CD14-positive monocyte (primary cell): ENCODE measurements around the gene TMEM184A. TPM values are rescaled to one million over a fixed set of nuclear protein-coding genes. Genes with fewer than 3 reads are reported as not detected.

Source experiments
- DNase-seq, 3 donors: peaks; one replicate each; pipeline ENCODE4 v3.0.0-alpha.2; 2011 to 2022
- H2AFZ ChIP-seq: 2 replicates; pipeline ENCODE4 v1.6.0; 2012; ENCODE audit warnings: mild to moderate bottlenecking, low read depth, low read length, inconsistent platforms; ENCODE audit not compliant: insufficient read depth, poor library complexity, severe bottlenecking
- H3K27ac ChIP-seq, 2 donors: 1 replicate in 1 of 2; 2 replicates in 1 of 2; pipeline ENCODE4 v1.5.1; 2012 to 2013; ENCODE audit warnings: low read length in 2 of 2, control low read depth in 1 of 2, inconsistent platforms in 1 of 2, low read depth in 1 of 2, mild to moderate bottlenecking in 1 of 2
- H3K27me3 ChIP-seq, 2 donors: one replicate each; pipeline versions ENCODE4 v1.6.0 to v1.6.1; 2011 to 2013; ENCODE audit warnings: low read length in 2 of 2; ENCODE audit not compliant: control insufficient read depth in 2 of 2, insufficient read depth in 2 of 2
- H3K36me3 ChIP-seq, 2 donors: replicated peaks in 1 of 2; 1 replicate in 1 of 2; 2 replicates in 1 of 2; pipeline versions ENCODE4 v1.5.1 to v1.6.1; 2012 to 2013; ENCODE audit warnings: low read length in 2 of 2, control low read depth in 1 of 2, inconsistent platforms in 1 of 2, mild to moderate bottlenecking in 1 of 2; ENCODE audit not compliant: insufficient read depth in 2 of 2, control insufficient read depth in 1 of 2
- H3K4me1 ChIP-seq, 2 donors: 1 replicate in 1 of 2; 2 replicates in 1 of 2; pipeline versions ENCODE4 v1.5.1 to v1.6.1; 2012 to 2013; ENCODE audit warnings: low read length in 2 of 2, control low read depth in 1 of 2, inconsistent platforms in 1 of 2, mild to moderate bottlenecking in 1 of 2, moderate library complexity in 1 of 2; ENCODE audit not compliant: insufficient read depth in 2 of 2, control insufficient read depth in 1 of 2
- H3K4me2 ChIP-seq: replicated peaks from 2 replicates; pipeline ENCODE3; 2012; ENCODE audit warnings: low read length, moderate library complexity, mild to moderate bottlenecking; ENCODE audit not compliant: poor library complexity, severe bottlenecking; ENCODE audit errors: extremely low read depth
- H3K4me3 ChIP-seq, 3 experiments: fragments of 200-600 bp in 1 of 3; sonication (generic) in 1 of 3; replicated peaks in 1 of 3; 1 replicate in 2 of 3; 2 replicates in 1 of 3; pipeline ENCODE4 v1.5.1; 2011 to 2013; ENCODE audit warnings: low read length in 3 of 3, mild to moderate bottlenecking in 3 of 3, control low read depth in 2 of 3, low read depth in 2 of 3, inconsistent platforms in 1 of 3, moderate library complexity in 1 of 3
- H3K79me2 ChIP-seq: 2 replicates; pipeline ENCODE4 v1.6.0; 2012; ENCODE audit warnings: mild to moderate bottlenecking, control low read depth, inconsistent platforms, low read length, moderate library complexity; ENCODE audit not compliant: insufficient read depth
- H3K9ac ChIP-seq: 2 replicates; pipeline ENCODE4 v1.6.0; 2017; ENCODE audit warnings: low read length, mild to moderate bottlenecking; ENCODE audit not compliant: insufficient read depth, poor library complexity, severe bottlenecking
- H3K9me3 ChIP-seq, 2 donors: replicated peaks in 1 of 2; 1 replicate in 1 of 2; 2 replicates in 1 of 2; pipeline versions ENCODE4 v1.5.1 to v1.6.1; 2012 to 2013; ENCODE audit warnings: low read length in 2 of 2, control low read depth in 1 of 2; ENCODE audit not compliant: control insufficient read depth in 1 of 2, insufficient read depth in 1 of 2
- H4K20me1 ChIP-seq: 2 replicates; pipeline ENCODE4 v1.6.0; 2012; ENCODE audit warnings: mild to moderate bottlenecking, low read length, control low read depth, moderate library complexity; ENCODE audit not compliant: insufficient read depth
- H3K27ac Mint-ChIP-seq, 7 donors: one replicate each; pipeline ENCODE4 v1.8.0; 2020; ENCODE audit warnings: mild to moderate bottlenecking in 7 of 7, mixed read lengths in 7 of 7, moderate library complexity in 6 of 7, inconsistent platforms in 2 of 7
- H3K27me3 Mint-ChIP-seq, 3 donors: one replicate each; pipeline ENCODE4 v1.8.0; 2021 to 2022; ENCODE audit warnings: low read depth in 3 of 3, mild to moderate bottlenecking in 3 of 3, mixed read lengths in 3 of 3, moderate library complexity in 3 of 3, inconsistent platforms in 1 of 3
- H3K36me3 Mint-ChIP-seq, 2 donors: one replicate each; pipeline ENCODE4 v1.8.0; 2020; ENCODE audit warnings: mixed read lengths in 2 of 2, inconsistent platforms in 1 of 2, mild to moderate bottlenecking in 1 of 2
- H3K4me1 Mint-ChIP-seq: one replicate; pipeline ENCODE4 v1.8.0; 2020; ENCODE audit warnings: mild to moderate bottlenecking, mixed read lengths
- H3K4me3 Mint-ChIP-seq, 2 donors: one replicate each; pipeline ENCODE4 v1.8.0; 2020; ENCODE audit warnings: mild to moderate bottlenecking in 2 of 2, mixed read lengths in 2 of 2, moderate library complexity in 1 of 2
- H3K9me3 Mint-ChIP-seq, 7 donors: one replicate each; pipeline ENCODE4 v1.8.0; 2020 to 2022; ENCODE audit warnings: mixed read lengths in 7 of 7, mild to moderate bottlenecking in 6 of 7, moderate library complexity in 6 of 7, inconsistent platforms in 2 of 7
- CTCF ChIP-seq: fragments of 200-600 bp; IDR thresholded peaks from one replicate; pipeline ENCODE4 v1.8.0; 2022; ENCODE audit warnings: antibody characterized with exemption, mild to moderate bottlenecking
- WGBS: methylation state at CpG from one replicate; pipeline ENCODE4 v1.1.5; 2013; ENCODE audit warnings: missing lambda C conversion rate; ENCODE audit not compliant: insufficient coverage; 5-methylcytosine and 5-hydroxymethylcytosine counted together
- intact Hi-C, 2 donors: fragments of 100-400 bp; cut with micrococcal nuclease; formaldehyde crosslinking; loops; one replicate each; pipeline versions ENCODE4 v1.15.0 to v1.15.1; 2023
- polyA plus RNA-seq, 3 donors: library from polyadenylated mRNA; depleted of rRNA in 1 of 3; unstranded in 2 of 3; stranded (reverse) in 1 of 3; fragments of 300-500 nt in 2 of 3; fragments of >200 nt in 1 of 3; fragmentation: Illumina TruSeq in 2 of 3; gene quantifications; 1 replicate in 2 of 3; 2 replicates in 1 of 3; pipeline ENCODE4 v1.2.3, GENCODE V29; 2012 to 2021

The TMEM184A gene
- polyA plus RNA-seq, 3 donors: not detected

- peaks cover 0 to 2% (median 0%) of the 10 kb centered on the region in 3 donors for H3K27me3 Mint-ChIP-seq
- intact Hi-C loops: no loop called here
- no peak for TF ChIP-seq CTCF
These were observed 8.1 kb downstream of the TMEM184A start for GRCh38 chr7:1547777-1548437.

GRCh38 chr7:1546909-1547776 is 8.9 kb downstream of the TMEM184A start:
- Mint-ChIP-seq H3K36me3 (peaks cover 3 to 17% of the 10 kb centered on the region in 2 donors), H3K27me3 (no peaks in the 10 kb centered on the region), H3K4me1 (peaks cover 4% of the 10 kb centered on the region), H3K9me3 (peaks cover 0 to 2% (median 0%) of the 10 kb centered on the region in 7 donors), H3K27ac (no peak overlapping the region), H3K4me3 (no peak overlapping the region)
- no peak overlapping the region for H3K4me2 ChIP-seq
- no peak for TF ChIP-seq CTCF
- H2AFZ ChIP-seq: no peak overlapping the region
- H3K9ac ChIP-seq: no peak overlapping the region
- intact Hi-C loops: no loop called here
- no peaks in the 10 kb centered on the region for H3K4me1 ChIP-seq
- peaks cover 14 to 17% of the 10 kb centered on the region in 2 donors for H3K36me3 ChIP-seq
- H4K20me1 ChIP-seq: peaks cover 26% of the 10 kb centered on the region
- H3K4me3 ChIP-seq: no peak overlapping the region
- no peak for DNase-seq
- H3K79me2 ChIP-seq: no peaks in the 10 kb centered on the region
- no peak overlapping the region for H3K27ac ChIP-seq
- no peaks in the 10 kb centered on the region for H3K9me3 ChIP-seq
- 90% methylated on average over 34 of the region's 41 CpGs for WGBS
- no peaks in the 10 kb centered on the region for H3K27me3 ChIP-seq

More at GRCh38 chr7:1547777-1548437, 8.1 kb downstream of the TMEM184A start:
- Histone ChIP-seq H3K27me3 (no peaks in the 10 kb centered on the region), H3K9ac (no peak overlapping the region), H3K27ac (no peak overlapping the region), H3K4me2 (no peak overlapping the region), H3K79me2 (no peaks in the 10 kb centered on the region), H3K9me3 (no peaks in the 10 kb centered on the region), H3K36me3 (peaks cover 9 to 10% of the 10 kb centered on the region in 2 donors), H2AFZ (no peak overlapping the region), H3K4me3 (no peak overlapping the region), H4K20me1 (peaks cover 19% of the 10 kb centered on the region), H3K4me1 (no peaks in the 10 kb centered on the region)
- Mint-ChIP-seq H3K9me3 (peaks cover 0 to 2% (median 0%) of the 10 kb centered on the region in 7 donors), H3K36me3 (peaks cover 0 to 9% of the 10 kb centered on the region in 2 donors), H3K27ac (peak overlapping the region in 2 of 7 donors; percentile 25 to 69), H3K4me3 (peak overlapping the region in 1 of 2 donors; percentile 21), H3K4me1 (peaks cover 4% of the 10 kb centered on the region)
- WGBS: 86% methylated on average over 30 of the region's 35 CpGs
- DNase-seq: no peak
